HCT116 (cell line): ENCODE measurements around the gene PIK3R6. TPM values are rescaled to one million over a fixed set of nuclear protein-coding genes. Genes with fewer than 3 reads are reported as not detected.

Source experiments
- ATAC-seq: fragments of 200-7000 bp; cut with Tn5 transposase; 2 replicates; pipeline ENCODE4 v1.9.1; 2020; ENCODE audit warnings: mild to moderate bottlenecking, moderate library complexity
- BruUV-seq: library from RNA; stranded (reverse); fragments of 400-500 nt; replicated peaks from 2 replicates; lab custom pipeline; 2021; lab: Mats Ljungman, UMichigan
- CTCF ChIA-PET: fragments of 300-600 bp; sonication (Branson Sonifier 250); formaldehyde crosslinking; loops from one replicate; lab custom pipeline; 2021; ENCODE audit warnings: antibody characterized with exemption; lab: Charles Lee
- POLR2A ChIA-PET: fragments of 300-600, 350-600 bp; sonication (Branson Sonifier 250); formaldehyde crosslinking; loops from one replicate; lab custom pipeline; 2021; ENCODE audit warnings: antibody characterized with exemption; lab: Charles Lee
- RAD21 ChIA-PET, 2 experiments: fragments of 300-600 bp; sonication (Branson Sonifier 250); formaldehyde crosslinking; loops; one replicate each; lab custom pipeline; 2023; ENCODE audit warnings: low total read pairs in 2 of 2; ENCODE audit not compliant: uncharacterized antibody in 2 of 2, unreplicated experiment in 2 of 2, low non-redundant PET in 1 of 2; lab: Charles Lee
- DNase-seq: peaks from one replicate; pipeline ENCODE4 v3.0.0-alpha.2; 2010; ENCODE audit warnings: low read depth, low spot score
- H2AFZ ChIP-seq: fragments of 200-600 bp; shearing (Covaris generic), sonication (generic); 2 replicates; pipeline ENCODE4 v1.6.1; 2017; ENCODE audit warnings: low read depth, mixed run types, mixed read lengths, antibody characterized with exemption, low read length; ENCODE audit not compliant: poor library complexity, severe bottlenecking
- H3K27ac ChIP-seq: 2 replicates; pipeline ENCODE4 v1.5.1; 2012; ENCODE audit warnings: low read depth, low read length
- H3K27me3 ChIP-seq: fragments of 200-600 bp; sonication (generic); 2 replicates; pipeline ENCODE4 v1.6.1; 2016; ENCODE audit warnings: mixed run types, low read length, mixed read lengths; ENCODE audit not compliant: insufficient read depth
- H3K36me3 ChIP-seq, 2 experiments: fragments of 200-500 bp in 1 of 2; fragments of 200-600 bp in 1 of 2; sonication (Bioruptor generic) in 1 of 2; sonication (generic) in 1 of 2; 2 replicates each; pipeline versions ENCODE4 v1.5.1 to v1.6.1; 2014 to 2016; ENCODE audit warnings: low read length in 2 of 2, inconsistent platforms in 1 of 2, mixed read lengths in 1 of 2, mixed run types in 1 of 2; ENCODE audit not compliant: insufficient read depth in 2 of 2, control insufficient read depth in 1 of 2
- H3K4me1 ChIP-seq, 2 experiments: fragments of 200-600 bp in 1 of 2; sonication (generic) in 1 of 2; 2 replicates each; pipeline versions ENCODE4 v1.5.1 to v1.6.1; 2012 to 2017; ENCODE audit warnings: low read length in 2 of 2, inconsistent platforms in 1 of 2, mild to moderate bottlenecking in 1 of 2, mixed read lengths in 1 of 2, mixed run types in 1 of 2, moderate library complexity in 1 of 2; ENCODE audit not compliant: insufficient read depth in 2 of 2, control insufficient read depth in 1 of 2
- H3K4me2 ChIP-seq: fragments of 200-600 bp; sonication (generic); 2 replicates; pipeline ENCODE4 v1.6.1; 2017; ENCODE audit warnings: mixed run types, low read length, mixed read lengths
- H3K4me3 ChIP-seq, 2 experiments: fragments of 200-600 bp in 1 of 2; sonication (generic) in 1 of 2; replicated peaks in 1 of 2; 2 replicates each; pipeline ENCODE4 v1.5.1; 2011 to 2016; ENCODE audit warnings: low read length in 2 of 2, control low read depth in 1 of 2, low read depth in 1 of 2, mild to moderate bottlenecking in 1 of 2, mixed read lengths in 1 of 2, mixed run types in 1 of 2
- H3K79me2 ChIP-seq: fragments of 200-600 bp; sonication (generic); 2 replicates; pipeline ENCODE4 v1.6.1; 2017; ENCODE audit warnings: mild to moderate bottlenecking, mixed run types, low read length, moderate library complexity, mixed read lengths; ENCODE audit not compliant: insufficient read depth
- H3K9ac ChIP-seq: fragments of 200-600 bp; sonication (generic); 2 replicates; pipeline ENCODE4 v1.6.1; 2016; ENCODE audit warnings: low read length, mixed read lengths
- H3K9me2 ChIP-seq: fragments of 200-600 bp; sonication (generic), shearing (Covaris generic); 2 replicates; pipeline ENCODE4 v1.6.1; 2017; ENCODE audit warnings: mixed run types, mild to moderate bottlenecking, moderate library complexity; ENCODE audit not compliant: insufficient read depth
- H3K9me3 ChIP-seq, 2 experiments: fragments of 200-500 bp in 1 of 2; fragments of 200-600 bp in 1 of 2; sonication (Bioruptor generic) in 1 of 2; sonication (generic) in 1 of 2; 2 replicates each; pipeline ENCODE4 v1.6.1; 2014 to 2017; ENCODE audit warnings: low read length in 2 of 2, mixed read lengths in 2 of 2, inconsistent platforms in 1 of 2, low read depth in 1 of 2, mild to moderate bottlenecking in 1 of 2, mixed run types in 1 of 2, moderate library complexity in 1 of 2; ENCODE audit not compliant: control insufficient read depth in 1 of 2, insufficient read depth in 1 of 2
- H4K20me1 ChIP-seq: fragments of 200-600 bp; sonication (generic), shearing (Covaris generic); 2 replicates; pipeline ENCODE4 v1.6.1; 2017; ENCODE audit warnings: mixed run types, mild to moderate bottlenecking, moderate library complexity; ENCODE audit not compliant: insufficient read depth
- CBX3 ChIP-seq: IDR thresholded peaks from 2 replicates; pipeline ENCODE4 v1.6.1; 2012; ENCODE audit warnings: low read depth
- EGR1 ChIP-seq: IDR thresholded peaks from 2 replicates; pipeline ENCODE4 v1.6.1; 2012; ENCODE audit warnings: low read depth
- MAX ChIP-seq: IDR thresholded peaks from 2 replicates; pipeline ENCODE4 v1.6.1; 2012
- RAD21 ChIP-seq: IDR thresholded peaks from 2 replicates; pipeline ENCODE4 v1.6.1; 2012; ENCODE audit warnings: low read depth, mild to moderate bottlenecking
- SP1 ChIP-seq: IDR thresholded peaks from 2 replicates; pipeline ENCODE4 v1.6.1; 2012; ENCODE audit warnings: low read depth
- YY1 ChIP-seq: IDR thresholded peaks from 2 replicates; pipeline ENCODE4 v1.6.1; 2011; ENCODE audit warnings: low read length, low read depth, moderate library complexity, mild to moderate bottlenecking; ENCODE audit not compliant: insufficient replicate concordance; ENCODE audit errors: extremely low read depth
- intact Hi-C: fragments of 100-400 bp; cut with micrococcal nuclease; formaldehyde crosslinking; loops from 2 replicates; pipeline ENCODE4 v1.10.0; 2022
- total RNA-seq: library from RNA; stranded (reverse); gene quantifications from one replicate; pipeline ENCODE4 v1.2.1, GENCODE V29; 2021; ENCODE audit not compliant: unreplicated experiment
- TF ChIP-seq, protein P1 (sequence below): IDR thresholded peaks from 2 replicates; pipeline ENCODE4 v1.6.1; 2012

Gene PIK3R6
- total RNA-seq, 1 experiment from 2014 or later, result 0.07 TPM

DNA sequence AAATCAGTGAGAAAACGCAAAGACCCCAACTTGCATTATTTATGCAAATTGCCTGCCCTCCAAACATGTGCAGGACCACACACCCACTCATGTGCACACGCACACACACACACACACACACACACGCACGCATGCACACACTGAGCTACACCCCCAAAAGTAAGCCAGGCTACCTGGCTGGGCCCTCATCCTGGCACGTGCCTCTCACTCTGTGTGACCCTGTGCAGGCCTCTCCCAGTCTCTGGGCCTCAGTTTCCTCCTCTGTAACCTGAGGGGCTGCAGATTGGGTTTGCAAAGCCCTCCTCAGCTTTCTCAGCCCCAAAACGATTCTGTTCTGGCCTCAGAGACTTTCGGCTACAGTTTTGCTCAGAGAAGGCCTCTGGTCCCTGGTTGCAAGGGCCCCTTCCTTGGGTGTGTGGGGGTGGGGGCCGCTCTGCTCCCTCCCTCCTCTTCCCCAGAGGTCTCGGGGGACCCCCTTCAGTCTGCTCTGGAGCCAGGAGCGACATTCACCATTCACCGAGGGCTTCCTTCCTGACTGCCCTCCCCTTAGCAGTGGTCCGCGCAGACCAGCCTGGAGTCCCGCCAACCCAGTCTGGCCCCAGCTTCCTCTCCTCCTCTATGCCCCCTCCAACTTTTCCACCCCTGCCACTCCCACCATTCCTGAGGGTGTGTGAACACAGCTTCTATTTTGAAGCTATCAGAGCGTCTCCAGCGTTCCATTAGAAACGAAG lies 5.4 kb upstream of the PIK3R6 start:
- no TSS peak for BruUV-seq
- Histone ChIP-seq H3K9me2 (no peaks in the 10 kb centered on the region), H3K9ac (no peak overlapping the region), H3K9me3 (no peaks in the 10 kb centered on the region), H4K20me1 (no peaks in the 10 kb centered on the region), H3K4me3 (no peak overlapping the region), H3K79me2 (no peaks in the 10 kb centered on the region), H3K27ac (no peak overlapping the region), H3K4me2 (no peak overlapping the region), H3K4me1 (no peaks in the 10 kb centered on the region), H2AFZ (no peak overlapping the region), H3K27me3 (peaks cover 17% of the 10 kb centered on the region), H3K36me3 (no peaks in the 10 kb centered on the region)
- ATAC-seq (no peak), DNase-seq (no peak)
- ChIA-PET POLR2A (no interaction called here), CTCF (no interaction called here), RAD21 (no interaction called here)
- intact Hi-C loops, result no loop called here
- TF ChIP-seq CBX3 (no peak), SP1 (no peak), RAD21 (no peak)
- TF ChIP-seq, protein P1, sequence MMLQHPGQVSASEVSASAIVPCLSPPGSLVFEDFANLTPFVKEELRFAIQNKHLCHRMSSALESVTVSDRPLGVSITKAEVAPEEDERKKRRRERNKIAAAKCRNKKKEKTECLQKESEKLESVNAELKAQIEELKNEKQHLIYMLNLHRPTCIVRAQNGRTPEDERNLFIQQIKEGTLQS, result no peak

- Histone ChIP-seq H3K9ac (no peak overlapping the region), H3K36me3 (no peaks in the 10 kb centered on the region), H3K4me3 (no peak overlapping the region), H3K4me2 (no peak overlapping the region), H3K27me3 (peaks cover 21% of the 10 kb centered on the region), H3K9me3 (no peaks in the 10 kb centered on the region), H3K27ac (no peak overlapping the region), H3K4me1 (no peaks in the 10 kb centered on the region), H2AFZ (no peak overlapping the region), H3K79me2 (no peaks in the 10 kb centered on the region), H4K20me1 (no peaks in the 10 kb centered on the region), H3K9me2 (no peaks in the 10 kb centered on the region)
- ChIA-PET CTCF (no interaction called here), POLR2A (no interaction called here), RAD21 (no interaction called here)
- intact Hi-C loops, result no loop called here
- DNase-seq, result no peak
- no TSS peak for BruUV-seq
- no peak for TF ChIP-seq EGR1
- no peak for TF ChIP-seq YY1
- TF ChIP-seq MAX, result no peak
- no peak for ATAC-seq
Measured at GRCh38 chr17:8872036-8872704, 4.7 kb upstream of the PIK3R6 start.
